Breast epithelium (tissue), 3 donors: Measurements from ENCODE around the gene ROR2.

Experiments used
- POLR2A ChIP-seq: fragments of 450-650 bp; IDR thresholded peaks from one replicate; pipeline ENCODE4 v1.6.1; 2016; ENCODE audit warnings: antibody characterized with exemption, mild to moderate bottlenecking, moderate library complexity
- POLR2AphosphoS5 ChIP-seq, 3 donors: sonication (generic); formaldehyde crosslinking; IDR thresholded peaks; one replicate each; pipeline ENCODE4 v1.6.1; 2017; ENCODE audit warnings: antibody characterized with exemption in 3 of 3
- TF ChIP-seq, protein P1 (sequence below), 3 donors: fragments of 450-650 bp; IDR thresholded peaks; one replicate each; pipeline ENCODE4 v1.5.1; 2016 to 2017; ENCODE audit warnings: antibody characterized with exemption in 3 of 3, mild to moderate bottlenecking in 3 of 3, moderate library complexity in 3 of 3

DNA sequence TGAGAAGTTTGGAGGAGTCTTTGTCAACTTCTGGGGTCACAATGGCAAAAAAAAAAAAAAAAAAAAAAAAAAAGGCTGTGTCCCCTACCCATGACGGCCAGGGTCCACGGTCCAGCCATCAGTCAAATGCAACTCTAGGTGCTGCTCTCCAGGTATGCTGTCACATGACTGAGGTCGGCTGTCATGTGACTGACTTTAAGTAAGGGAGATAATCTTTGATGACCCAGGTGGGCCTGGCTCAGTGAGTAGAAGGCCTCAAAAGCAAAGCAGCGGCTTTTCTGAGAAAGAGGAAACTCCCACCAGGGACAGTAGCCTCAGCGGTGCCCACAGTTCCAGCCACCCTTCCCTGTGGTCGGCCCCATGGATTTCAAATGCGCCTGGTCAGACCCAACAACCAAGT is 117.7 kb downstream of the ROR2 start:
- TF ChIP-seq POLR2AphosphoS5 (IDR thresholded peaks at IDR 0.05) (no peak), POLR2A (no peak)
- TF ChIP-seq, protein P1, sequence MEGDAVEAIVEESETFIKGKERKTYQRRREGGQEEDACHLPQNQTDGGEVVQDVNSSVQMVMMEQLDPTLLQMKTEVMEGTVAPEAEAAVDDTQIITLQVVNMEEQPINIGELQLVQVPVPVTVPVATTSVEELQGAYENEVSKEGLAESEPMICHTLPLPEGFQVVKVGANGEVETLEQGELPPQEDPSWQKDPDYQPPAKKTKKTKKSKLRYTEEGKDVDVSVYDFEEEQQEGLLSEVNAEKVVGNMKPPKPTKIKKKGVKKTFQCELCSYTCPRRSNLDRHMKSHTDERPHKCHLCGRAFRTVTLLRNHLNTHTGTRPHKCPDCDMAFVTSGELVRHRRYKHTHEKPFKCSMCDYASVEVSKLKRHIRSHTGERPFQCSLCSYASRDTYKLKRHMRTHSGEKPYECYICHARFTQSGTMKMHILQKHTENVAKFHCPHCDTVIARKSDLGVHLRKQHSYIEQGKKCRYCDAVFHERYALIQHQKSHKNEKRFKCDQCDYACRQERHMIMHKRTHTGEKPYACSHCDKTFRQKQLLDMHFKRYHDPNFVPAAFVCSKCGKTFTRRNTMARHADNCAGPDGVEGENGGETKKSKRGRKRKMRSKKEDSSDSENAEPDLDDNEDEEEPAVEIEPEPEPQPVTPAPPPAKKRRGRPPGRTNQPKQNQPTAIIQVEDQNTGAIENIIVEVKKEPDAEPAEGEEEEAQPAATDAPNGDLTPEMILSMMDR (IDR thresholded peaks at IDR 0.05), result no peak
